ENCODE data around the gene GRIK2.
"Not testable (repeated sequence)": the region's sequence is repeated elsewhere in the genome, so short reads cannot be mapped to it uniquely, and the experiment has no call there.

GRIK2 gene

DNA sequence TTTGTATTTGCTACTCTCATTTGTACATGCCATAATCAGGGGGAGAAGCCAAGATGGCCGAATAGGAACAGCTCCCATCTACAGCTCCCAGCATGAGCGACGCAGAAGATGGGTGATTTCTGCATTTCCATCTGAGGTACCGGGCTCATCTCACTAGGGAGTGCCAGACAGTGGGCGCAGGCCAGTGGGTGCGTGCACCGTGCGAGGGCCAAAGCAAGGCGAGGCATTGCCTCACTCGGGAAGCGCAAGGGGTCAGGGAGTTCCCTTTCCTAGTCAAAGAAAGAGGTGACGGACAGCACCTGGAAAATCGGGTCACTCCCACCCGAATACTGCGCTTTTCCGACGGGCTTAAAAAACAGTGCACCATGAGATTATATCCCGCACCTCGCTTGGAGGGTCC is 694.7 kb downstream of the GRIK2 start:
- H3K9me3 ChIP-seq (ENCODE audit: control insufficient read depth in 5 of 5, low read length in 5 of 5); H3K9ac ChIP-seq (ENCODE audit: low read length in 5 of 5); H3K4me3 ChIP-seq (ENCODE audit: low read depth in 1 of 5, low read length in 5 of 5); H3K4me1 ChIP-seq (ENCODE audit: control insufficient read depth in 5 of 5, insufficient read depth in 5 of 5, low read length in 5 of 5); H3K27me3 ChIP-seq (ENCODE audit: control insufficient read depth in 5 of 5, insufficient read depth in 4 of 5, low read length in 5 of 5); H3K27ac ChIP-seq (ENCODE audit: low read depth, low read length); H3K36me3 ChIP-seq (ENCODE audit: control insufficient read depth in 5 of 5, insufficient read depth in 5 of 5, low read length in 5 of 5): not testable (repeated sequence)

GRCh38 chr6:102114402-102114801 is 720.9 kb downstream of the GRIK2 start:
- H3K36me3 ChIP-seq (ENCODE audit: control insufficient read depth in 5 of 5, insufficient read depth in 5 of 5, low read length in 5 of 5): no peaks in the 10 kb centered on the region
- H3K4me1 ChIP-seq (ENCODE audit: control insufficient read depth in 5 of 5, insufficient read depth in 5 of 5, low read length in 5 of 5): no peaks in the 10 kb centered on the region
- no peak overlapping the region for H3K27ac ChIP-seq (ENCODE audit: low read depth, low read length)
- H3K9me3 ChIP-seq (ENCODE audit: control insufficient read depth in 5 of 5, low read length in 5 of 5): peaks cover 0 to 9% (median 0%) of the 10 kb centered on the region in 5 donors
- H3K27me3 ChIP-seq (ENCODE audit: control insufficient read depth in 5 of 5, insufficient read depth in 4 of 5, low read length in 5 of 5): no peaks in the 10 kb centered on the region
- H3K9ac ChIP-seq (ENCODE audit: low read length in 5 of 5): no peak overlapping the region
- no peak overlapping the region for H3K4me3 ChIP-seq (ENCODE audit: low read depth in 1 of 5, low read length in 5 of 5)

DNA sequence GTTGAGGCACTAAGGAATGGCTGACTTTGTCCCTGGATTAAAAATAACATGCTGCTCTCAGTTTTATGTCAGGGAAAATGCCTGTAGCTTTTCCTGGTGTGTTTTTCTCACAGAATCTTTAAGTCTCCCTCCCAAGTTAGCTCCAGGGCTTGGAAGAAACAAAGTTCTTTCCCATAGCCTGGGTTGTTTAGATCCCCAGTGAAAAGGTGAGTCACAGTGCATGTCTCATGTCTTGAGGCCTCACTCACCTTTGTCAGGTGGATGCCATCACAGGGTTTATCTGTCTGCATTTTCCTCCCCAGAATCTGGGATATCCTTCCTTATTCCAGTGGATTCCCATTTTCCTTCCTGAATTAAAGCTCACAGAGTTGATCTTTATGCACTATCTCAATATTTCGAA is 722.4 kb downstream of the GRIK2 start:
- H3K4me3 ChIP-seq (ENCODE audit: low read depth in 1 of 5, low read length in 5 of 5): no peak overlapping the region
- H3K9ac ChIP-seq (ENCODE audit: low read length in 5 of 5): no peak overlapping the region

DNA sequence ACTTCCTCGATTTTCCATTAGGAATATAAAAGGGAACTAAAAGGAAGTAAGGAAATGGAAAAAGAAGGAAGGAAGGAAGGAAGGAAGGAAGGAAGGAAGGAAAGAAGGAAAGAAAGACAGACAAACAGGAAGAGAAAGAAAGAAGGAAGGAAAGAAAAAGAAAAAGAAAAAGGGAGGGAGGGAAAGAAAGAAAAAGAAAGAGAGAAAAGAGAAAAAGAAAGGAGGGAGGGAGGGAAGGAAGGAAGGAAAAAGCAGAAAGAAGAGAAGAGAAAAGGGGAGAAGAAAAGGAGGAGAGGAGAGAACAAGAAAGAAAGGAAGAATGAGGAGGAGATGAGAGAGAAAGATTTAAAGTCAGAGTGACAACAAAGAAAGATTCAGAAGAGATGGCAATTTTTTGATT is 724.5 kb downstream of the GRIK2 start:
- H3K9ac ChIP-seq (ENCODE audit: low read length in 5 of 5): no peak overlapping the region
- H3K9me3 ChIP-seq (ENCODE audit: control insufficient read depth in 5 of 5, low read length in 5 of 5): peaks cover 0 to 9% (median 0%) of the 10 kb centered on the region in 5 donors
- no peaks in the 10 kb centered on the region for H3K4me1 ChIP-seq (ENCODE audit: control insufficient read depth in 5 of 5, insufficient read depth in 5 of 5, low read length in 5 of 5)
- no peak overlapping the region for H3K4me3 ChIP-seq (ENCODE audit: low read depth in 1 of 5, low read length in 5 of 5)
- H3K27ac ChIP-seq (ENCODE audit: low read depth, low read length): no peak overlapping the region
- no peaks in the 10 kb centered on the region for H3K36me3 ChIP-seq (ENCODE audit: control insufficient read depth in 5 of 5, insufficient read depth in 5 of 5, low read length in 5 of 5)
- no peaks in the 10 kb centered on the region for H3K27me3 ChIP-seq (ENCODE audit: control insufficient read depth in 5 of 5, insufficient read depth in 4 of 5, low read length in 5 of 5)

More for the DNA sequence above, 722.4 kb downstream of the GRIK2 start:
- Histone ChIP-seq H3K27me3 (ENCODE audit: control insufficient read depth in 5 of 5, insufficient read depth in 4 of 5, low read length in 5 of 5) (no peaks in the 10 kb centered on the region), H3K27ac (ENCODE audit: low read depth, low read length) (no peak overlapping the region), H3K9me3 (ENCODE audit: control insufficient read depth in 5 of 5, low read length in 5 of 5) (peaks cover 0 to 9% (median 0%) of the 10 kb centered on the region in 5 donors), H3K36me3 (ENCODE audit: control insufficient read depth in 5 of 5, insufficient read depth in 5 of 5, low read length in 5 of 5) (no peaks in the 10 kb centered on the region), H3K4me1 (ENCODE audit: control insufficient read depth in 5 of 5, insufficient read depth in 5 of 5, low read length in 5 of 5) (no peaks in the 10 kb centered on the region)

All from subcutaneous abdominal adipose tissue (tissue), 5 donors.